Neural progenitor cell (in vitro differentiated cells): ENCODE measurements around the gene MRPL24.

Experiments
- CTCF ChIP-seq: fragments of 200-600 bp; sonication (generic); IDR thresholded peaks from 2 replicates; pipeline ENCODE4 v1.5.1; 2017; ENCODE audit warnings: antibody characterized with exemption, mild to moderate bottlenecking
- EZH2 ChIP-seq: fragments of 200-600 bp; sonication (generic); IDR thresholded peaks from 2 replicates; pipeline ENCODE4 v1.6.1; 2017; ENCODE audit warnings: antibody characterized with exemption, mild to moderate bottlenecking, moderate library complexity
- EZH2phosphoT487 ChIP-seq: fragments of 200-600 bp; sonication (generic); IDR thresholded peaks from 2 replicates; pipeline ENCODE4 v1.6.1; 2017; ENCODE audit warnings: antibody characterized with exemption

GRCh38 chr1:156743367-156744302 lies 2.7 kb upstream of the MRPL24 start:
- TF ChIP-seq CTCF, result no peak
- no peak for TF ChIP-seq EZH2phosphoT487
- TF ChIP-seq EZH2, result no peak
